ENCODE results near the gene WDR82.

The WDR82 gene

GRCh38 chr3:52240059-52240885 is 38.2 kb downstream of the WDR82 start:
- FAIRE-seq, result peak; percentile 87
- DNase-seq (ENCODE audit: insufficient read length, low spot score), result peak; percentile 88
- peak; percentile 34 for TF ChIP-seq CTCF (IDR thresholded peaks at IDR 0.05; ENCODE audit: insufficient read depth, missing control alignments)

- FAIRE-seq (no peak), DNase-seq (ENCODE audit: insufficient read length, low spot score) (peak; percentile 99)
- TF ChIP-seq CTCF (IDR thresholded peaks at IDR 0.05; ENCODE audit: insufficient read depth, missing control alignments), result no peak
These were observed 39.4 kb downstream of the WDR82 start, which contains the start of gene TWF2 for GRCh38 chr3:52238761-52239701. TWF2 (minus strand) TSS chr3:52239158; CDS start chr3:52239016, 142 bp downstream.

GRCh38 chr3:52238193-52238760 is 40.2 kb downstream of the WDR82 start:
- FAIRE-seq, result no peak

GRCh38 chr3:52237657-52238172 is 40.7 kb downstream of the WDR82 start:
- TF ChIP-seq CTCF (IDR thresholded peaks at IDR 0.05; ENCODE audit: insufficient read depth, missing control alignments), result no peak
- DNase-seq (ENCODE audit: insufficient read length, low spot score) (no peak), FAIRE-seq (no peak)

More at GRCh38 chr3:52238193-52238760, 40.2 kb downstream of the WDR82 start:
- no peak for TF ChIP-seq CTCF (IDR thresholded peaks at IDR 0.05; ENCODE audit: insufficient read depth, missing control alignments)
- DNase-seq (ENCODE audit: insufficient read length, low spot score), result no peak

GRCh38 chr3:52237006-52237656 is 41.3 kb downstream of the WDR82 start:
- no peak for DNase-seq (ENCODE audit: insufficient read length, low spot score)
- TF ChIP-seq CTCF (IDR thresholded peaks at IDR 0.05; ENCODE audit: insufficient read depth, missing control alignments), result no peak
- FAIRE-seq, result no peak

- DNase-seq (ENCODE audit: insufficient read length, low spot score), result no peak
- FAIRE-seq, result no peak
- no peak for TF ChIP-seq CTCF (IDR thresholded peaks at IDR 0.05; ENCODE audit: insufficient read depth, missing control alignments)
These were observed 42.0 kb downstream of the WDR82 start for GRCh38 chr3:52236424-52236886.

Measured in D721Med (cell line).